Transverse colon (tissue), 4 donors: ENCODE data around the gene FAM20A. TPM values are rescaled to one million over a fixed set of nuclear protein-coding genes. Genes with fewer than 3 reads are reported as not detected.

Experiments used
- DNase-seq: peaks from one replicate; pipeline ENCODE4 v3.0.0-alpha.2; 2019
- H3K27ac ChIP-seq, 4 donors: fragments of 200-600 bp; sonication (generic); 2 replicates each; pipeline ENCODE4 v1.5.1; 2016 to 2018; ENCODE audit warnings: inconsistent platforms in 4 of 4
- H3K27me3 ChIP-seq: fragments of 200-600 bp; sonication (generic); 2 replicates; pipeline ENCODE4 v1.5.1; 2017; ENCODE audit warnings: inconsistent platforms
- H3K36me3 ChIP-seq, 4 donors: fragments of 200-600 bp; sonication (generic); 2 replicates each; pipeline ENCODE4 v1.5.1; 2017 to 2019; ENCODE audit warnings: inconsistent platforms in 4 of 4
- H3K4me1 ChIP-seq, 4 donors: fragments of 200-600 bp; sonication (generic); 2 replicates each; pipeline ENCODE4 v1.5.1; 2017 to 2020; ENCODE audit warnings: inconsistent platforms in 4 of 4
- H3K4me3 ChIP-seq, 4 donors: fragments of 200-600 bp; sonication (generic); 1 replicate in 1 of 4; 2 replicates in 3 of 4; pipeline versions ENCODE4 v1.5.1 to v1.6.1; 2017 to 2019; ENCODE audit warnings: inconsistent platforms in 4 of 4
- H3K9me3 ChIP-seq, 2 donors: fragments of 200-600 bp; sonication (generic); 2 replicates each; pipeline ENCODE4 v1.5.1; 2017 to 2019; ENCODE audit warnings: inconsistent platforms in 2 of 2
- EP300 ChIP-seq: sonication (generic); formaldehyde crosslinking; IDR thresholded peaks from one replicate; pipeline ENCODE4 v1.6.1; 2017; ENCODE audit warnings: antibody characterized with exemption, low read depth
- POLR2A ChIP-seq: fragments of 450-650 bp; IDR thresholded peaks from one replicate; pipeline ENCODE4 v1.6.1; 2016; ENCODE audit warnings: antibody characterized with exemption, mild to moderate bottlenecking, moderate library complexity
- POLR2AphosphoS5 ChIP-seq, 3 donors: sonication (generic); formaldehyde crosslinking; IDR thresholded peaks; one replicate each; pipeline ENCODE4 v1.6.1; 2016; ENCODE audit warnings: antibody characterized with exemption in 3 of 3
- WGBS, 2 donors: methylation state at CpG; one replicate each; pipeline ENCODE4 v1.1.5; 2018; ENCODE audit warnings: low coverage in 1 of 2; 5-methylcytosine and 5-hydroxymethylcytosine counted together
- in situ Hi-C, 4 donors: fragments of 200-750 bp; cut with MboI; loops; one replicate each; pipeline versions ENCODE4 v1.15.0 to v1.15.1; 2017; ENCODE audit warnings: low sequenced_read_pairs in 3 of 4, low pct_ligation_motif_present in 1 of 4, low pct_unique_long_range_greater_than_20kb in 1 of 4
- intact Hi-C: fragments of 100-400 bp; cut with DNase I; formaldehyde crosslinking; loops from one replicate; pipeline ENCODE4 v1.15.1; 2023; ENCODE audit warnings: low total_unique reads
- total RNA-seq, 4 donors: library from RNA; depleted of rRNA; stranded (reverse); fragments of >200 nt; gene quantifications; one replicate each; pipeline ENCODE4 v1.1.0, GENCODE V29; 2016
- TF ChIP-seq, protein P1 (sequence below), 5 experiments: fragments of 200-600 bp in 3 of 5; fragments of 450-650 bp in 2 of 5; sonication (generic) in 3 of 5; IDR thresholded peaks; 1 replicate in 2 of 5; 2 replicates in 3 of 5; pipeline ENCODE4 v1.5.1; 2016 to 2017; ENCODE audit warnings: antibody characterized with exemption in 5 of 5, inconsistent platforms in 3 of 5, mild to moderate bottlenecking in 2 of 5, moderate library complexity in 1 of 5

FAM20A gene
- total RNA-seq, 4 donors from 2014 or later: 1.5 to 4.1 (median 3.5) TPM

DNA sequence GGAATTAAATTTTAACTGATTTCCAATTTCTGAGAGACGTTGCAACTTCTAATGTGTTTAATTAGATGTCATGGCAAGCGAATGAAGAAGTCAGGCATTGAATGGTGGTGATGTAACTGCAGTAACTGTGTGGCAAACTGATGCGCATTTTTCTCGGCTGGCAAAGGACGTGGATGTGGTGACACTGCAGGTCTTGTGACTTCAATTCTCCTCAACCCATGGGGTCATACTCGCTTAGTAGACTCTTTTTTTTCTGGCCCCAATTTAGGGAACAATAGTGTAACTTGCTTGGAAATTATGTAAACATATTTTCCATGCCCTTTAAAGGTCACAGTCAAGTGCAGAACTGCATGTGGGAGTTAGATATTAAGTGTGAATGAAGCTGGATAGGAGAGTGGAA, 1.9 kb upstream of the FAM20A start:
- TF ChIP-seq POLR2A: no peak
- TF ChIP-seq POLR2AphosphoS5 (IDR thresholded peaks at IDR 0.05): no peak
- TF ChIP-seq EP300: no peak
- TF ChIP-seq, protein P1, sequence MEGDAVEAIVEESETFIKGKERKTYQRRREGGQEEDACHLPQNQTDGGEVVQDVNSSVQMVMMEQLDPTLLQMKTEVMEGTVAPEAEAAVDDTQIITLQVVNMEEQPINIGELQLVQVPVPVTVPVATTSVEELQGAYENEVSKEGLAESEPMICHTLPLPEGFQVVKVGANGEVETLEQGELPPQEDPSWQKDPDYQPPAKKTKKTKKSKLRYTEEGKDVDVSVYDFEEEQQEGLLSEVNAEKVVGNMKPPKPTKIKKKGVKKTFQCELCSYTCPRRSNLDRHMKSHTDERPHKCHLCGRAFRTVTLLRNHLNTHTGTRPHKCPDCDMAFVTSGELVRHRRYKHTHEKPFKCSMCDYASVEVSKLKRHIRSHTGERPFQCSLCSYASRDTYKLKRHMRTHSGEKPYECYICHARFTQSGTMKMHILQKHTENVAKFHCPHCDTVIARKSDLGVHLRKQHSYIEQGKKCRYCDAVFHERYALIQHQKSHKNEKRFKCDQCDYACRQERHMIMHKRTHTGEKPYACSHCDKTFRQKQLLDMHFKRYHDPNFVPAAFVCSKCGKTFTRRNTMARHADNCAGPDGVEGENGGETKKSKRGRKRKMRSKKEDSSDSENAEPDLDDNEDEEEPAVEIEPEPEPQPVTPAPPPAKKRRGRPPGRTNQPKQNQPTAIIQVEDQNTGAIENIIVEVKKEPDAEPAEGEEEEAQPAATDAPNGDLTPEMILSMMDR (IDR thresholded peaks at IDR 0.05): no peak
- H3K27me3 ChIP-seq: peaks cover 54% of the 10 kb centered on the region
- no peak for DNase-seq

DNA sequence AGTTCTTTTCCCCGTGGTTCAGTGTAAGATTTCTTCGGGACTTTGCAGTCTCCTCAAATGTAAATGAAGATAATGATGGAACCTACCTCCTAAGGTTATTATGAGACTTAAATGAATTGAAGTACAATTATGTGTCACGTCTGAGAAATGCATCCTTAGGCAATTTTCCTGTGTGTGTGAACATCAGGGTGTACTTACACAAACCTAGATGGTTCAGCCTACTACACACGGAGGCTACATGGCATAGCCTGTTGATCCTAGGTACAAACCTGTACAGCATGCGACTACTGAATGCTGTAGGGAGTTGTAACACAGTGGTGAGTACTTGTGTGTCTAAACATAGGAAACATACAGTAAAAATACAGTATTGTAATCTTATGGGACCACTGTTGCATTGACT, 1.1 kb upstream of the FAM20A start:
- peaks cover 61% of the 10 kb centered on the region for H3K27me3 ChIP-seq
- no peaks in the 10 kb centered on the region for H3K36me3 ChIP-seq
- peaks cover 0 to 20% (median 13%) of the 10 kb centered on the region in 4 donors for H3K4me1 ChIP-seq
- no peak overlapping the region for H3K4me3 ChIP-seq
- DNase-seq: no peak
- peak overlapping the region in 3 of 4 donors; percentile 25 to 63 (median 35) for H3K27ac ChIP-seq
- 50 to 86% methylated on average over 1 to 5 of the region's 5 CpGs for WGBS, 2 donors
- TF ChIP-seq POLR2AphosphoS5 (IDR thresholded peaks at IDR 0.05): no peak
- TF ChIP-seq, protein P1 (IDR thresholded peaks at IDR 0.05): no peak
- TF ChIP-seq EP300: no peak
- TF ChIP-seq POLR2A: no peak
- in situ Hi-C loops (no loop called here), intact Hi-C loops (no loop called here)
- no peaks in the 10 kb centered on the region for H3K9me3 ChIP-seq

More for the DNA sequence above, 1.9 kb upstream of the FAM20A start:
- H3K4me1 ChIP-seq: peaks cover 0 to 20% (median 13%) of the 10 kb centered on the region in 4 donors
- H3K27ac ChIP-seq: peak overlapping the region in 3 of 4 donors; percentile 25 to 63 (median 35)
- intact Hi-C loops: no loop called here
- in situ Hi-C loops: no loop called here
- 72 to 73% methylated on average over 5 to 6 of the region's 6 CpGs for WGBS, 2 donors
- no peaks in the 10 kb centered on the region for H3K36me3 ChIP-seq
- H3K9me3 ChIP-seq: peaks cover 2 to 7% of the 10 kb centered on the region in 2 donors
- H3K4me3 ChIP-seq: no peak overlapping the region

DNA sequence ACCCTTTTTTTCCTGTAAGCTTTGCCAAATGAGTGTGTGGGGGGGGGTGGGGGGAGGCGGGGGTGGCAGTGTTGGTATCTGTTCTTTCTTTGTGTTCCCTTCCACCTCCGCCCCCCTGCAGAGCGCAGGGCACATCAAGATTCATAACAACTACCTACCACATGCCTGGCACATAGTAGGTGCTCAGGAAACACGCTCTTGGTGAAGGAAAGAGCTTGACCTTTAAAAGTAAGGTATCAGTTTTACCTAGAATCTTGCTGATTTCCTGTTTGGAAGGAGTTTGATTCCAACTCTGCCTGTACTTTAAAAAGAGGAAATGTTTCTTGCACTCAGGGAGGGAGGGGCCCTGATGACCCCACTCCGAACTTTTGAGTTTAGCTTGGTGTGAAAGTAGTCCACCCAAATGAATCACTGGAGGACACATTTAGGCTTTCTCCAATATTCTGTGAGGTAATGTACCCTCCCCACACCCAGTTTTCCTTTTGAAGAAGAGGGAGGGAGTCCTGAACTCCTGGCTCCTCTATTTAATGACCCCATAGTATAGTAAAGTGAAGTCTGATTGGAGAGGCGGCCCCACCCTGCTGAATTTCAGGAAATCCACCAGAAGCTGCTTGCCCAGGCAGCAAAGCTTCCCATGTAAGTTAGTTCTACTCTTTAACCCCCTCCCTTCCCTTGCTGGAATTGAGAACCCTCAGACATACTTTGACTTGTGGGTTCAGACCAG, 560 bp upstream of the FAM20A start:
- H3K4me3 ChIP-seq: peak overlapping the region in 1 of 4 donors; percentile 52

More for the DNA sequence above, 560 bp upstream of the FAM20A start:
- in situ Hi-C loops (no loop called here), intact Hi-C loops (no loop called here)
- H3K4me1 ChIP-seq: peaks cover 0 to 20% (median 13%) of the 10 kb centered on the region in 4 donors
- TF ChIP-seq, protein P1 (IDR thresholded peaks at IDR 0.05): no peak
- TF ChIP-seq POLR2AphosphoS5 (IDR thresholded peaks at IDR 0.05): no peak
- no peak for TF ChIP-seq POLR2A
- no peak for TF ChIP-seq EP300
- peaks cover 62% of the 10 kb centered on the region for H3K27me3 ChIP-seq
- DNase-seq: no peak
- 45 to 68% methylated on average over 3 to 6 of the region's 6 CpGs for whole genome bisulfite sequencing, 2 donors
- no peaks in the 10 kb centered on the region for H3K36me3 ChIP-seq
- H3K27ac ChIP-seq: peak overlapping the region; percentile 25 to 63 (median 42)
- no peaks in the 10 kb centered on the region for H3K9me3 ChIP-seq
